Activated CD4-positive, alpha-beta T cell treated with anti-CD3 and anti-CD28 coated beads, Interleukin-2, amount 50 U/mL, for 24 hours (primary cell): ENCODE results near the gene SATB2.

ENCODE experiments used
- DNase-seq, 2 donors: peaks; one replicate each; pipeline ENCODE4 v3.0.0-alpha.2; 2020; ENCODE audit warnings: low read depth in 1 of 2, low spot score in 1 of 2

The SATB2 gene

DNA sequence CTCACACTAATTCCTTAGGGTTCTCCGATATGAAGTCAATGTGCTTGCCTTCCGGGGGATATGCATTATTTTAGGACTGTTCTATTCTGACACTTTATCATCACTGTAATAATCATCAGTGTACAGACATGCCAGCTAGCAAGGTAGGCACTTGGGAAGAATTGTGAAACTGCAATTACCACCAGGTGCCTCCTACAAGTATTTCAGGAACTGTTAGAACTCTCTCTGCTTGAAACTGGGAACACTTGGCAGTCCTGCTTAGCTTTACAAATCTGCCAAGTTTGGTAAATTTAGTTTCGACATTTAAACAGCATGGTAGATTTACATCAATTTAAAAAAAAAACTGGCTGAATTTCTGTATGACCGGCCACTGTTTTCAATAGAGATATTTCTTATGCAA lies 128.7 kb downstream of the SATB2 start:
- DNase-seq = no peak

DNA sequence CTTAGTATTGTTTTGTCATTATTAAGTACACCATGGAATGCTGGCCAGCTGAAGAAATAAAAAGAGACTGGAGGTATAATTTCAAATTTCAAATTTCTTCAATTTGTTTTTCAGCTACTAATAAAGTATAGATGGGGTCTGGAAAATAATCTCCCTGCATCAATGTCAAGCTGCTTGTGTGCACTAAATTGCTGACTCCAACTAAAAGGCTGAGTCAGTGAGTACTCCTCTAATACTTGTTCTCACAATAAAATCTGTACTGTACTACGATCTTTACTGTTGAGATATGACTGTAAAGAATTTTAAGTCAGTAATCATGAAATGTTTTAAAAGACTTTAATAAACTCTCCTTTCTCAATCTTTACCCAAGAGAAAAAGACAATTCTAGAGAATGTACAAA lies 131.9 kb downstream of the SATB2 start:
- no peak for DNase-seq

DNA sequence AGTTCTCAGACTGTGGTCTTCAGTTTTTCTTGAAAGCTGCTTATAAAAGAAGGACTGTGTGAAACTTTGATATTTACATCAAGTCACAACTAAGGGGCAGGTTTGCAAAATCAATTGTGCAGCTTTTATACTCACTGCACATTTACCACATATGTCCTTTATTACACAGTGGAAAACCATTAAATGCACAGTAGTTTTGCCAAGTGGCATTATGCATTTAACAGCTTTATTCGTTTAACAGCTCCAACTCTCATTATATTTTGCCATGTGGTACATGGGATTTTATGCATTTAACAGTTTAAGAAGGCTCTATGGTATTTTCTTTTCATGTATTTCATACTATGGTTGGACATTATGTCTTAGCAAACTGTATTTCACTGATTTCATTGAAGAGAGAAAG lies 135.6 kb downstream of the SATB2 start:
- DNase-seq = no peak

DNA sequence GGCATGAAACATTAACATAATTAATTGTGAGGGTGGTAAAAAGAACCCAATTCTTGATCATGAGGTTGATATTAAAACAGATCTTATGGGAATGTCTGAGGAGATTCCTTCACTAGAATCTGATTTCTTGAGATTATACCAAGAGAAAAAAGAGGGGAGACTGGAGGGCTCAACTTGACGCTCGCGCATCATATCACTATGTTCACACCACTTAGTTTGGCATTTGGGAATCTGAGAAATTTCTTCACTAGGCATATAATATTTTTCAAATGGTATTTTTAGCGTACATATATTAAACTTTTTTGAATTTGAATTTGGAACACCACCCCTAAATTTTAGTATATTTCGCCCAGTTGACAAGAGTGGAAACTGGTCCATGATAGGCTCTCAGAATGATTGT lies 140.1 kb downstream of the SATB2 start:
- DNase-seq = no peak

DNA sequence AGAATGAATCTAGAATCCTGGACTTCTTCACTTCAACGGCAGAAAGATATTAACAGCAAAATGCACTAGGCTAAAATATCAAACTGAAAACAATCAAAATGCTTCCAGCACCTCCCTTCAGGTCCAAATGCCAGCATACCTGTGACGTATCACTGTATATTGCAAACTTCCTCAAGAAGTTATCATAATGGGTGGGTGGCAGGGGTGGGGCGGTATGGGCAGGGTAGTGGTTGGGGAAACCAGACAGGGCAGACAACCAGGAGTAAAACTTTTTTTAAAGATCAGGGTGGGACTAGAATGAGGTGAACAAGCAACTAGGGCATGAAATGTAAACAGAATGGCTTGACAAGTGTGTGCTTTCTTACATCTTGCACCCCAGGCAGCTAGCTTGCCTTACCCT lies 140.9 kb downstream of the SATB2 start:
- no peak for DNase-seq

DNA sequence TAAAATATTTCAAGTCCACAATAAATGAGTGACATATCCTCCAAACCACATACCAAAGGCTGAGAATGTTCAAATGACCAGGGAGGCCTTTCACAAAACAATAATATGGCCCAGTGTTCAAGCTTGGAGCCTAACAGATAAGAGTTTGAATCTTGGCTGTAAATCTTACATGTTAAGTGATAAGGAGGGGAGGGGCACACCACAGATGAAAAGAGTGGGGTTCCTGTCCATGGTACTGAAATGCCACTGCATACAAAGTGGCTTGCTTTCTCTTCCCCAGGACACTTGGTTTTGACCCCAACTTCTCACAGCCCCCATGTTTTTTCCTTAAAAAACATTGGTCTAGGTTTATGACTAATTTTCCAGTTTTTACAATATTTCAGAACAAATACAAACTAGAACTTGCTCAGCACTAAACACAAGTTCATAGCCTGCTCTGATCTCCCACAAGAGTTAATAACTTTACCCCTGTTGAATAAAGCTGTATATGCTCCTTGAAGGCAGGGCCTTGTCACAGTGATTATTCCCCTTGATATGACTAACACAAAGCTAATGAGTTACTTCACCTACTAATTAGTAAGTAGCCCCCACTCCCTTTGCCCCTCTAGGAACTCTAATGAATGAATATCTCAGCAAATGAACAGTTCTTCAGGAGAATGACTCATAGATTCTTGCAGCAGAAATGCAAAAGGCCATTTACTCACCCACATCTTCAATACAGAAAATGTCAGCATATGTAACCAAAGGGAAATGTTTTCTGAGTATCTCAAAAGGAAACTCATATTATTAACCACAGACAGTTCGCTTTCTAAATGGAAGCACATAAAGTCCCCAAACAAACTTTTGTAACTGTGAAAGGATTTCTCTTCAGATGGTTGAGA lies 142.2 kb downstream of the SATB2 start:
- DNase-seq = no peak

DNA sequence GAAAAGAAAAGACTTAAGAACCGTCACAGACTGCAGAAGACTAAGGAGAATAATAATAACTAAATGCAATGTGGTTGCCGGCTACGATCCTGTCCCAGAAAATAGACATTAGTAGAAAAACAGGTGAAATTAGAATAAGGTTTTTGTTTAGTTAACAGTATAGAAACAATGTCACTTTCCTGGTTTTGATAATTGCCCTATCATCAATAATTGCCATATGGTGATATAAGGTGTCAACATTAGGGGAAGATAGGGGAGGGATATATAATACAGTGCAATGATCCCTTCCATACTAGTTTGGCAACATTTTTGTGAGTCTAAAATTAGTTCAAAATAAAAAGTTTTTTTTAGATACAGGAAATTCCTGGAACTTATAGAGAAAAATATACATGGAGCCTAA lies 144.8 kb downstream of the SATB2 start:
- DNase-seq = no peak

DNA sequence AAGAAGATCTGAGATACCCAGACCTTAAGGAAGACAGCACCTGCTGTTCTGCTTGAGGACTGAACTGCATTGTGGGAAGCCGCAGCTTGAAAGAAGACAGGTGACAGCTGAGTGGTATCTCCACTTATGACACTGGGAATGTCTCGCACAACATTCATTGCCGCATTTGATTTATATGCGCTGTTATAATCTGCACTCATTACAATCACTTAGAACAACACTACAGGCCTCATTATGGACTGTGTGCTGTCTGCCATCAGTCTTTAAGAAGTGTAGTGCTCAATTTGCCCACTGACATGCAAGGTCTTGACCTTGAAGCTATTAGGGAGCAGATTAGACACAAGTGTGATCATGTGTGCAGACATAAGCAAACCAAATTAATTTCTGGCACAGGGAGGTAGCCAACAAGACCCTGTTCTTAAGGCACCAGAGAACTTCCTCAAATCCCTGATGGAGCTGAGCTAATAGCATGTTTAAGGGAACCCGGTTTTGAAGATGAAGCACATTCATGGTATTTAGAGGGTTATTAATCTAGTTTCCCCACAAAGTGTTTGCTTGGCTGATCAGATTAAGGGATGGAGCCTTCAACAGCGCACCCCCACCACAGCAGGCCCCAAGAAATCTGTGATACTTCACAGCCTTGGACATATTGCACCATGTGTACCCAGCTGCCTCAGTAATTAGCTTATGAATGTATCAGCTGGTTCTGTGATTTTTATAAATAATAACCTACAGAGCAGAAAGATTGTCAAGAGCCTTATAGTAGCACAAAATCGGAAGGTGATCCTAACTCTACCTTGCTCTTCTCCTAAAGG lies 146.8 kb downstream of the SATB2 start:
- no peak for DNase-seq

DNA sequence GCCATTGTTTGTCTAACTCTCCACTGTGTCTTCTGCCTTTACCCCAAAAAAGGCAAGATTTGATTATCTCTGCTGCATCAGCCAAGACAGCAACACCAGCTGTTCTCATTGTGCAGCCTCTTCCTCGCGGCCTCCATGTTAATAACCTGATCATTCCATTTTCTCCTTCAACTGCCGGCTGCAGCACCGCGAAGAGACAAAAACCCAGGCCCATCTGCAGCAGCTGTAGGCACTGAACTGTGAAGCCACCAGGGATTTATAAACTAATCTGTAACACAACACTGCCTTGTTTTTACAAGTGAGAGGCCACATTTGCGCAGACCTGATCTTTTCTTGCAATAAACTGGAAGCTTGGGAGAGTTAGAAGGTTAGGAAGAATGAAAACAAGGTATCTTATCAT lies 147.8 kb downstream of the SATB2 start:
- no peak for DNase-seq

DNA sequence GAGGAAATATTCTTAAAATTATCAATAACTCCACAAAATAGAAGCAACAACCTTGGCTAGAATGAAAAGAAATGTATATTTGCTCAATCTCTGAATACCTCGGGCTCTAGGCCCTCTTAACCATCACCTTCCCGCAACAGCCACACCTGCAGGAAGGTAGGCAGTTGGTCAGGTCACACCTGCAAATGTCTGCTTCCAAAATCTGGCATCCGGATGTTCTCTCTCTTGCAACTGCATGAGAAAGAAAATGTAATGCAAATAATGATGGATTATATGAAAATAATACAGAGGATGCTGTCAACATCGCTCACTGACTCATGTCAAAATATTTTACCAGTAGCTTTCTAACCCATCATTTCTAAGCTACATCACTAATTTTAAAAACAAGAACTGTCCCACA lies 148.3 kb downstream of the SATB2 start:
- DNase-seq = no peak

DNA sequence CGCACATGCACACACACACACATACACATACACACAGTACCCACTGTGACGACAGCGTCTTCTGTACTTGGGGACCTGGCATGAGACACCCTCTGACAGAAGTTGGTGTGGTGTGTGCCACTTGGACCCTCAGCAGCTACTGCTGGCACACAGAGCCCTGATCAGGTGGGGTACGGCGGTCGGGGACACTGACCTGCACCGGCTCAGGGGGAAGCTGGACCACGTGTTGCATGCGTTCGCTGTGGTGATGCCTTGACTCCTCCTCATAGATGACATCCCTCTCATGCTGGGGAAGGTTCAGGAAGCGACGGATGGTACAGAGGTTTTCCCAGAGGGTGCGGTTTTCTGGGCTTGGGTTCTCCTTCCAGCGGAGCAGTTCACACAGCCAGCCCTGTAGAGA lies 149.2 kb downstream of the SATB2 start:
- DNase-seq = no peak

DNA sequence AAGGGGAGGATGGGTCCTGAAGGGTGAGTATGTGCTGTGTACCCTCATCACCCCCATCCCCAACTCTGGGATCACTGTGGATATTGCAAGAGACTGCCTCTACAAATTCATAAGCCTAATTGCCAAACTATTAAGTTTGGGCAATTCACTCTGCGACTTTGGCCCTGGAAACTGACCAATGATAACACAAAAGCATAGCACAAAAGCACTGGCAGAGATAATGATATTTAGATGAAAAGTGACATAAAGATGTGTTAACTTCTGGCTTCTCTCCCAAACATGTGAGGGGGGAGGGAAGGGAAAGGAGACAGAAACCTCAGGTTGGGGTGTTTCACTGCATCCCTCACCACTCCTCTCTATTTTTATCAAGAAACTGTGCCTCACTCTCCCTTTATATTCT lies 150.3 kb downstream of the SATB2 start:
- no peak for DNase-seq

DNA sequence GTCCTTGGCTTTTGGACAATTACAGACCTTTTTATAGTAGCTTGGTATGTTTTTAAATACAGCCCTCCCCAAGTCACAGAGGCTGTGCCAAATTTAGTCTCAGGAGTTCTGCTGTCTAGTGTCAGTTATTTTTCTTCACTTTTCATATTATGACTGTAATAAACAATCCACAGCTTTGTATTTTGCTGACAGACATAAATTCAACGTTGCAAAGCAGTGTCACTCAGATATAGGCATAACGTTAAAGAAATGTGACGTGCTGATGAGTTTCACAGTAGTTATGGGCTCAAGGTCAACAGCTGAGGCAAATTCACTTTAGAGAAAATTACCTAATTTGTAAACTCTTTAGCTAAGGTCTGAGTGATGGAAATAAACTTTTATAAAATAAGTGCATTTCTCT lies 151.6 kb downstream of the SATB2 start:
- DNase-seq = no peak

DNA sequence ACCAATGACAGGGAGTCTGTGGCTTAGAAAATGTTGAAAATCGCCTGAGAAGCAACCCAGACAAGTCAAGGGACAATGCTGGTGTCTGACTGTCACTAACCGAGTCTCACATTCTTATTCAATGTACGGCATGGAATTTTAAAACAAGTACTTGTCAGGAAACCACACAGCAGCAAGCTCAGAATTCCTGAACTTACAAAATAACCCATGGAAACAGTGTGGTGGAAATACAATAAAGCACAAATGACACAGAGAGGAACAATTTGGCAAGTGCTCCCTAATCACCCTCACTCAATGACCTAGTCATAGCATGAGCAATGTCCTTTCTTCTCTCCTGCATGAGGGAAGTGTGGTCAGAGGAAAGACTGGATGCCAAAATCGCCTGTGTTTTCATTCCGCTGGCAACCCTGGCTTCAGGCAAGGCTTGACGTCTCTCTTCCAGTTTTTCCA lies 154.0 kb downstream of the SATB2 start:
- no peak for DNase-seq

DNA sequence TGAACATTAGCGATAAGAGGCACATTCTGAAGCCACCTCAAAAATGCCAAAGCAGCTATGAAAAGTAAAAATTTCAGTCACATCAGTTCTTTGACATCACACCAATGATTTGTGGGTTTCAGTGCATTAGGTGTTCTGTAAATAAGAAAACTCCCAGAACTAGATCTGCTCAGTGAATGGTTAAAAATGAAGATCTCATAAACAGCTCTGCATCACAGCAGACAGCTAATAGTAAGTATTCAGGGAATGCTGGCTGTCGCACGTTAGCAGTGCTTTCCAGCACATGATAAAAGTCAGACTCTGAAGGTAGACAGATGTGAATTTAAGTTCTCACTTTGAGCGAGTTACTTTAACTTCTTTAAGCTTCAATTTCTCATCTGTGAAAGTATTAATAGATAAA lies 154.9 kb downstream of the SATB2 start:
- no peak for DNase-seq

DNA sequence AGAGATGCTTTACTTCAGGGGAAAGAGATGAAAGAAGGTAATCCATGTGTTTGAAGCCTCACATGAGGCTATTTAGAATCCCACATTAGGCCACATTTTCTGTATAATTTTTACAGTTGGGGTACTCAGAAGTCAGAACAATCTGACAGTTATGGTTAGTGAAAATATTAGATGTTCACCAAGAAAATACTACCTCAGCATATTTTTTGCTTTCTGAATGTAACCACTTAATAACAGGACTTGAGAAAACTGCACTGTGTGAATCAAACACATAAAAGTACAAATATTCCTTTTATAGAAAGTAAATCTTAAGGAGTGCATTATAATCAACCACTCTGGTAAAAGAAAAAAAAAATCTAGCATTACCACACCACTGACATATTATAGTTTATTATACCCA lies 169.3 kb downstream of the SATB2 start:
- DNase-seq = no peak

DNA sequence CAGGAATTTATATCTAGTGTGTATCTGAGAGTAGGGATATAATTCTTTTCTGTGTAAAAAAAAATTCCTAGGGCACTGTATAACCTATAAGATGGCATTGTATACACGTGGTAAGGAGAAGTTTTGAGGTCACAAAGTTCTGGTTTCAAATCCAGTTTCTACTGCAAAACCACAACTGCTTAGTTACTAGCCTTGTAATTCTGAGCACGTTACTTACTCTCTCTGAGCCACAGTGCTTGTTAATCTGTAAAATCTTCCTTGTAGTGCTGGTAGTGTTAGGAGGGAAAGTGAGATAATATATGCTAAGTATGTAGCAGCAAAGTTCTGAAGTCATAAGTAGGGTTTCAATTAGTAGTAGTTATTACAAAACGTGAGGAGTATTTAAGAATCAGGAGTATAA lies 175.4 kb downstream of the SATB2 start:
- no peak for DNase-seq

DNA sequence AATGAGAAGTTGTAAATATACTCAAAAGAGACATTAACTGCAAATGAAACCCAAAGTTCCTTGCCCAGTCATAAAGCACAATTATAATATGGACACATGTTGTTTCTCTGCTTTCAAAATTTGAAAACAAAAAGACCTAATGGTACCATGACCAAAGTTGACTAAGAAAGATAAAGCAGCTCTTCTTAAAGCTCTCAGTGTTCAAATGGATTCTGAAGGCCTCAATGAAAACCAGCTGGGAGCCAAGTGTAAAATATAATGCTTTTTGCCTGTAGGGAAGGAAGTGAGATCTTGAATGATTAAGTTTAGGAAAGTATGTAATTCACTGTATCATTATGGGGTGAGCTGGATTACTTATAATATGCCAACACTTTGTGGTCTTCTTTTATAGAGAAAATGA lies 178.6 kb downstream of the SATB2 start:
- DNase-seq = no peak

DNA sequence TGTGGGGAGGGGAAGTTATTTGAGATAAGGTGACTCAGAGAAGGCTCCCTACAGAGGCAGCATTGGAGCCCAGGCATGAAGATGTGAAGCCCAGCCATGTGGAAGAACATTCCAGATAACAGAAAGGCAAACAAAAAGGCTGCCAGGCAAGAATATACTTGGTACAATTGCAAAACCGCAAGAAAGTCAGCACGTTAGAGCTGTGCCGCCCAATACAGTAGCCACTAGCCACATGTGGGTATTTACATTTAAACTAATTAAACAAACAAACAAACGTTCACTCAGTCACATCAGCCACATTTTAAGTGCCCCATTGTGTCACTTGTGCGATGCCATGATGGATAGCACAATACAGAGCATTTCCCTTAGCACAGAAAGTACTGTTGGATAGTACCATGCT lies 179.6 kb downstream of the SATB2 start:
- DNase-seq = no peak

DNA sequence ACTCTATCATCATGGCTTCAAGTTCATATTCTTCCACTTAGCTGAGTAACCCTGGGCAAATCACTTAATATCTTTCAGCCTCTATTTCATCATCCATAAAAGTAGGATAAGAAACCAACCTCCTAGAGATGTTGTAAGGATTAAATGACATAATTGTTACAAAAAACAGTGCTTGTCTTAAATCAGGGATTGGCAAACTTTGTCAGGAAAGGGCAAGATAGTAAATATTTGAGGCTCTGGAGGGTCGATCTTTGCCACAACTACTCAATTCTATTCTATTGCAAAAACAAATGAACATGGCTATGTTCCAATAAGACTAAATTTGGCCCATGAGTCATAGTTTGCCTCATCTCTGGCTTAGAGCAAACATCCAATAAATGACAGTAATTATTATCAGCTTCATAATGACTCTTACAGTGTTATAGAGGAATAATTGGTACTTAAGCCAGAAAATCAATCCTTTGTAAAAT lies 184.7 kb downstream of the SATB2 start:
- no peak for DNase-seq

DNA sequence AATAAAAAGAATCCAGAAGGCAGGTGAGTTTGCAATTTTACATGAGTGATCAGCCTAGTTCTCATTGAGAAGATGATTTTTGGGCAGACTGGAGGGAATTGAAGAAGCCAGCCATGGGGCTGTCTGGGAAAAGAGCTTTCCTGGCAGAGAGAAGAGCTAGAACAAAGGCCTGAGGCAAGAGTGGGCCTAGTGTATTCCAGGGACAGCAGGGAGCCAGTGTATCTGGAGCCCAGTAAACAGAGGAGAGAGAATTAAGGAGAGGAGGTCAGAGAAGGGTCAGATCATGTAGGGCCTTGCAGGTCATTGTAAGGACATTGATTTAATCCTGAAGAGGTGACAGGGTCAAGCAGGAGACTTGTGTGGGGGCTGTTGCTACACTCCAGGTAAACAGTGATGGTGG lies 195.8 kb downstream of the SATB2 start:
- no peak for DNase-seq

DNA sequence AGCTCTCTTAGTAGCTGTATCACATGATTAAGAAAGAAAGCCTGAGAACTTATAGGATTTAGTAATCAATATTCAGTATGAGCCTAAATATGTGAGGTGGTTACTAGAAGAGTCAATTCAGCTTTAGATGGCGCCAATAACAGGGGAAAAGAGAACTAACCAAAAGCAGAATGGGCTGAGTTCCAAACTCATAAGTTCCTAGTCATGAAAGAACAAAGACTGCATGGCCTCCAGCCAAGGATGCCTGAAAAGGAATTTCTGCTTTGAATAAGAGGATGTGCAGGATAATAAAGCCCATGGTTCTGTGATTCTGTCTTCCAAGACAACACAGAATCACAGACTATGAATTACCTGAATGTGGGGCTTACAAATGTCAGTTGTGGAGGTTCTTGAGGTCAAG lies 196.5 kb downstream of the SATB2 start:
- DNase-seq = no peak
